Panc1 (cell line): ENCODE data around the gene MTHFSD.

Source experiments
- CTCF ChIP-seq: fragments of 450-650 bp; IDR thresholded peaks from 2 replicates; pipeline ENCODE4 v1.5.1; 2017; ENCODE audit warnings: mild to moderate bottlenecking
- POLR2AphosphoS5 ChIP-seq: IDR thresholded peaks from 2 replicates; pipeline ENCODE4 v1.6.1; 2012; ENCODE audit warnings: mild to moderate bottlenecking, low read depth, low read length, moderate library complexity
- REST ChIP-seq, 2 experiments: IDR thresholded peaks; 2 replicates each; pipeline ENCODE4 v1.6.1; 2011 to 2012; ENCODE audit warnings: low read depth in 2 of 2, control low read depth in 1 of 2, low read length in 1 of 2, mild to moderate bottlenecking in 1 of 2, moderate library complexity in 1 of 2; ENCODE audit not compliant: insufficient read depth in 1 of 2
- SIN3A ChIP-seq: IDR thresholded peaks from 2 replicates; pipeline ENCODE4 v1.6.1; 2012; ENCODE audit warnings: low read depth, mild to moderate bottlenecking, low read length, moderate library complexity, borderline replicate concordance; ENCODE audit not compliant: insufficient read depth
- TCF7L2 ChIP-seq: IDR thresholded peaks from 2 replicates; pipeline ENCODE4 v1.6.1; 2011; ENCODE audit warnings: mild to moderate bottlenecking, low read depth, low read length, inconsistent platforms

GRCh38 chr16:86572606-86573005, 17.6 kb upstream of the MTHFSD start:
- no peak for TF ChIP-seq POLR2AphosphoS5
- no peak for TF ChIP-seq CTCF
- TF ChIP-seq SIN3A, result no peak
- no peak for TF ChIP-seq REST (IDR thresholded peaks at IDR 0.05; ENCODE audit: insufficient read depth in 1 of 2, low read depth in 2 of 2, low read length in 1 of 2)
- TF ChIP-seq TCF7L2, result no peak
